Activated naive CD8-positive, alpha-beta T cell (primary cell): Measurements from ENCODE around the gene APOH.

ENCODE experiments used
- H3K27ac Mint-ChIP-seq: one replicate; pipeline ENCODE4 v1.8.0; 2021; ENCODE audit warnings: mixed read lengths
- H3K27me3 Mint-ChIP-seq: one replicate; pipeline ENCODE4 v1.8.0; 2021; ENCODE audit warnings: mixed read lengths
- H3K36me3 Mint-ChIP-seq: one replicate; pipeline ENCODE4 v1.8.0; 2021; ENCODE audit warnings: mixed read lengths
- H3K4me1 Mint-ChIP-seq: one replicate; pipeline ENCODE4 v1.8.0; 2021; ENCODE audit warnings: low read depth, mixed read lengths
- H3K4me3 Mint-ChIP-seq: one replicate; pipeline ENCODE4 v1.8.0; 2021; ENCODE audit warnings: mild to moderate bottlenecking, mixed read lengths
- H3K9me3 Mint-ChIP-seq: one replicate; pipeline ENCODE4 v1.8.0; 2021; ENCODE audit warnings: low read depth, mixed read lengths

APOH gene, protein sequence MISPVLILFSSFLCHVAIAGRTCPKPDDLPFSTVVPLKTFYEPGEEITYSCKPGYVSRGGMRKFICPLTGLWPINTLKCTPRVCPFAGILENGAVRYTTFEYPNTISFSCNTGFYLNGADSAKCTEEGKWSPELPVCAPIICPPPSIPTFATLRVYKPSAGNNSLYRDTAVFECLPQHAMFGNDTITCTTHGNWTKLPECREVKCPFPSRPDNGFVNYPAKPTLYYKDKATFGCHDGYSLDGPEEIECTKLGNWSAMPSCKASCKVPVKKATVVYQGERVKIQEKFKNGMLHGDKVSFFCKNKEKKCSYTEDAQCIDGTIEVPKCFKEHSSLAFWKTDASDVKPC

DNA sequence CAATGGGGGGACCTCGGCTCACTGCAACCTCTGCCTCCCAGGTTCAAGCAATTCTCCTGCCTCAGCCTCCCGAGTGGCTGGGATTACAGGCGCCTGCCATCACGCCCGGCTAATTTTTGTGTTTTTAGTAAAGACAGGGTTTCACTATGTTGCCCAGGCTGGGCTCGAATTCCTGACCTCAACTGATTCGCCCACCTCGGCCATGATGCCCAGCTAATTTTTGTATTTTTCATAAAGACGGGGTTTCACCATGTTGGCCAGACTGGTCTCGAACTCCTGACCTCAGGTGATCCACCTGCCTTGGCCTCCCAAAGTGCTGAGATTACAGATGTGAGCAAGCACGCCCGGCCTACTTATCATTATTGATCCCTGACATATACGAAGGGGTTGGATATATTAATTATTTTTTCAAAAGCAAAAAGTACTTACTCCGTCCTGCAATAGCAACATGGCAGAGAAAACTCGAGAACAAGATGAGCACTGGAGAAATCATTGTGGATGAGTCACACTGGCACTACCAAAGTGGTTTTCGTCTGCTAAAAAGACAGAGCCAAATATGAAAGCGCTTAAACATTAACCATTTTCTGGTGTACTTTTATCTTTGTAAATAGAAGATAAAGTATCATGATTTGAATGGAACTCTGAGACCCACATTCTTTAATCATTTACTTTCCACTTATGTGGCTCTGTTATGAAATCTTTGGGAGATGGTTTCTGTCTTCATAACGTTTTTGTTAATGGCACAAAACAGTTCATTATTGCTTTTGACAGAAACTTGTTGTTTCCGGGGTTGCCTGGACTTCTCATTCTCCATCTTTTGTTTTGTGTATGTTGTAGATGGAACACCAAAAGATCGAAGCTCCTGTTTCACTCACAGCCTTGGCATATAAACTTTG lies at the start of gene APOH:
Gene APOH (minus strand): TSS at position 529 of the 896 bp plus-strand sequence. CDS start 36 bp downstream, at position 493.
- Mint-ChIP-seq H3K4me3 (no peak within 1 kb of the TSS), H3K9me3 (no peaks in the 10 kb centered on the region), H3K4me1 (peaks cover 9% of the 10 kb centered on the region), H3K27ac (no peak within 1 kb of the TSS), H3K27me3 (no peaks in the 10 kb centered on the region), H3K36me3 (no peaks in the 10 kb centered on the region)

DNA sequence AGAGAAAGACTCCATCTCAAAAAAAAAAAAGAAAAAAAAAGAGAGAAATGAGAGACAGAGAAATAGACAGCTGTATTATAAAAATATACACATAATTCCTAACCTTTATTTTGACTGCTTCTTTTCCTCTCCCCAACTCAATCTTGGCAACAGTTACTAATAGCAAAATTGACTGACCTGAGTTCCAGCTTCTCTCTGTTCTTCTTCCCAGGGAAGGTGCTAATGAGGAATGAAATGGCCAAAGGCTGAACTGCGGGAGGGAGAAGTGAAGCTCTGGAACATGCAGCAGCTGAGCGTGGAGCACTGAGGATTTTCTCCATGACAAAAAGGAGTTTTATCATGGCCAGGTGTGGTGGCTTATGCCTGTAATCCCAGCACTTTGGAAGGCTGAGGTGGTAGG lies 48.0 kb upstream of the APOH start:
- H3K4me1 Mint-ChIP-seq, result peaks cover 5% of the 10 kb centered on the region
- no peaks in the 10 kb centered on the region for H3K9me3 Mint-ChIP-seq
- H3K27me3 Mint-ChIP-seq, result no peaks in the 10 kb centered on the region
- no peak overlapping the region for H3K4me3 Mint-ChIP-seq
- H3K27ac Mint-ChIP-seq, result no peak overlapping the region
- no peaks in the 10 kb centered on the region for H3K36me3 Mint-ChIP-seq

DNA sequence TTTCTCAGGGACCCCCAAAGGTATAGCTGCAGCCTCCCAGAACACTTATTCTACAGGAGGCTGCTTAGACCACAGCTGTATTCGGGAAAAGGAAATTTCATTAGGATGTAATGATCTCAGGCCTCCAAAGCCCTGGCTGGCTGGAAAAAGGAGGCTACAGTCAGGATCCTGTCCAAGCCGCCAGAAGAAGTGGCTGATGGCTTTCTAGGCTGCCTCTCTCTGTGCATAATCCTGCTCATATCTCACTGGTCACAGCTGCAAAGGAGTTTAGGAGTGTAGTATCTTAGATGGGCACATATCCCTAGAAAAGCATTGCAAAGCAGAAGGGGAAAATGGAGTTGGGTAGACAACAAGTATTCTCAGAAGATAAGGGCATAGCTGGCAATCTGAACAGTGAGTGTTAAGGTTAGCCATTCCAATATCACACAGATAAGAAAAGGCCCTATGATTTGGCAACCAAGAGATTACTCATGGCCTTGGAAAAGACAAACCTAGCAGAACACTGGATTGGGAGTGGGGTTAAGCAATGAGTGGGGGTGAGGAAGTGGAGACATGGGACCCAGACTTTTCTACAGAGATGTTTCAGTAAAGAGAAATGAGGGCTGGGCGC lies 47.2 kb upstream of the APOH start:
- Mint-ChIP-seq H3K4me3 (no peak overlapping the region), H3K27ac (no peak overlapping the region), H3K4me1 (peaks cover 5% of the 10 kb centered on the region), H3K9me3 (no peaks in the 10 kb centered on the region), H3K27me3 (no peaks in the 10 kb centered on the region), H3K36me3 (no peaks in the 10 kb centered on the region)

DNA sequence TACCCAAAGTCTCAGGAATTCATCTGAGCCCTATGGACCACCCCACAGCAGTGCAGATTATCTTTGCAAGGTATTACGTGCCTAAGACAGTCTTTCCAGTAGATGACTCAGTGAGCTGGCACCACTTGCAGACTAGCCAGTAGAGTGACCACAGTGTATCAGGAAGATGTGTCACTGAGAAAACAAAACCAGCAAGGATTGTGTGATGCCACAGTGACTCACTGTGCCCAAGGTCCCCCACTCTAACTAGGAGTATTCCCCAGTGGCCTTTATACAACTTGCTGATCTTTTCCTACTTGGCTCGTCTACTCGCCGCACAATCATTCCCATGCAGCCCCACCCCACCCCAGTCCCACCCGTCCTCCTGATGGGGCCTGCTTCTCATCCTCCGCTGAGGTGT lies 46.4 kb upstream of the APOH start:
- H3K27me3 Mint-ChIP-seq, result no peaks in the 10 kb centered on the region
- no peaks in the 10 kb centered on the region for H3K36me3 Mint-ChIP-seq
- no peak overlapping the region for H3K4me3 Mint-ChIP-seq
- H3K4me1 Mint-ChIP-seq, result peaks cover 5% of the 10 kb centered on the region
- no peak overlapping the region for H3K27ac Mint-ChIP-seq
- no peaks in the 10 kb centered on the region for H3K9me3 Mint-ChIP-seq

DNA sequence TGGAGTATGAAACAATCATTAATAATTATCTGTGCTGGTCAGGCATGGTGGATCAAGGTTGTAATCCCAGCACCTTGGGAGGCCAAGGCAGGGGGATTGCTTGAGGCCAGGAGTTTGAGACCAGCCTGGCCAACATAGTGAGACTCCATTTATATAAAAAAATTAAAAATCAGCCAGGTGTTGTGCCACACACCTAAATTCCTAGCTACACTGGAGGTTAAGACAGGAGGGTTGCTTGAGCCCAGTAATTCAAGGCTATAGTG lies 44.3 kb upstream of the APOH start:
- peaks cover 5% of the 10 kb centered on the region for H3K4me1 Mint-ChIP-seq
- no peaks in the 10 kb centered on the region for H3K9me3 Mint-ChIP-seq
- no peak overlapping the region for H3K27ac Mint-ChIP-seq
- no peaks in the 10 kb centered on the region for H3K36me3 Mint-ChIP-seq
- H3K4me3 Mint-ChIP-seq, result no peak overlapping the region
- H3K27me3 Mint-ChIP-seq, result no peaks in the 10 kb centered on the region

DNA sequence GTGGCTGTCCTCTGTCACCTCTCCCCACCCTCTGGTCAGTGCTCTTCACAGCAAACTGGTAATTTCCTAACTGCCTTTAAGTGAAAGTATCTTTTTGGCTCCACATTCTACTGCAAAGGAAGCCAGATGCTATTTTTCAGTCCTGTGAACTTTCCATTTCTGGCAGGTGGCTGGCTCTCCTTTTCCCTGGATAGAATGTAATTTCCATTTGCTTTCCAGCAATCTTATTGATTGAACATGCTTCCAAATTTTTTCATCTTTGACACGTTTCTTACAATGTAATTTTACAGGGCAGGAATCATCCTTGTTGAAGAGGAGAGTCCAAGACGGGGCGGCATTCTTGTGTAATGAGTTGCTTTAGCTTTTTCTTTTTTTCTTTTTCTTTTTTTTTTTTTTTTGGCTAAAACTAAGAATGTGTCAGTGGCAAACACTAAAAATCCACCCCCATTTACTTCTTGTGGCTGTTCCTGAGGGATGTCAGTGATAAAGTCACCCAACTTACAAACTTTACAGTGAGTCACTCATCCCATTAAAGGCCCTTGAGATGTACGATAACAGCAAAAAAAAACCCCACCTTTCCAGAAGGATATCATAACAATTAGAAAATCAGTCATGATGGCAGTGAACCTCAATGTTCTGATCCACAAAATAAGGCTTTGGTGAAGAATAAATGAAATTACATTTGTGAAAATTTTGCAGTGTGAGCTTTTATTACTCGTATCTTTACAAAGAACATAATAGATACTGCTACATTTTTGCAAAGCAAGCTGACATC lies 43.8 kb upstream of the APOH start:
- no peaks in the 10 kb centered on the region for H3K36me3 Mint-ChIP-seq
- no peak overlapping the region for H3K4me3 Mint-ChIP-seq
- H3K9me3 Mint-ChIP-seq, result no peaks in the 10 kb centered on the region
- H3K4me1 Mint-ChIP-seq, result peaks cover 5% of the 10 kb centered on the region
- no peak overlapping the region for H3K27ac Mint-ChIP-seq
- no peaks in the 10 kb centered on the region for H3K27me3 Mint-ChIP-seq

DNA sequence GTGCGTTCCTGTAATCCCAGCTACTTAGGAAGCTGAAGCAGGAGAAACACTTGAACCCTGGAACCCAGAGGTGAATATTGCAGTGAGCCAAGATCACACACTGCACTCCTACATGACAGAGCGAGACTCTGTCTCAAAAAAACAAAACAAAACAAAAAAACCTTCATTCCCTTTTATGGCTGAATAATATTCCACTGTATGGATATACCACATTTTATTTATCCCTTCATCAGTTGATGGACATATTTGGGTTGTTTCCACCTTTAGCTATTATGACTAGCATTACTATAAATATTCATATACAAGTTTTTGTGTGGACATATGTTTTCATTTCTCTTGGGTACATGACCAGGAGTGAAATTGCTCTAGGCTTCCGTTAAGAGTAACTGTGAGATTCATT lies 42.3 kb upstream of the APOH start:
- Mint-ChIP-seq H3K27ac (no peak overlapping the region), H3K27me3 (no peaks in the 10 kb centered on the region), H3K36me3 (no peaks in the 10 kb centered on the region)

DNA sequence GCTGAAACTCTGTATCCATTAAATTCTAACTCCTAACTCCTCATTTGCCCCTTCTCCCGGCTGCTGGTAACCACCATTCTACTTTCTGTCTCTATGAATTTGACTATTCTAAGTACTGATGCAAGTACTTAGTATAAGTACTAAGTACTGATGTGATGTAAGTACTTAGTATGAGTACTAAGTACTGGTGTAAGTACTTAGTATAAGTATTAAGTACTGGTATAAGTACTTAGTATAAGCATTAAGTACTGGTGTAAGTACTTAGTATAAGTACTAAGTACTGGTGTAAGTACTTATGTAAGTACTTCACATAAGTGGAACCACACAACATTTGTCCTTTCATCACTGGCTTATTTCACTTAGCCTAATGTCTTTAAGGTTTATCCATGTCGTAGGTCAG lies 40.9 kb upstream of the APOH start:
- Mint-ChIP-seq H3K36me3 (no peaks in the 10 kb centered on the region), H3K27me3 (no peaks in the 10 kb centered on the region), H3K4me1 (peaks cover 1% of the 10 kb centered on the region), H3K9me3 (no peaks in the 10 kb centered on the region), H3K4me3 (no peak overlapping the region), H3K27ac (no peak overlapping the region)

More for the DNA sequence above, 42.3 kb upstream of the APOH start:
- no peaks in the 10 kb centered on the region for H3K9me3 Mint-ChIP-seq
- peaks cover 5% of the 10 kb centered on the region for H3K4me1 Mint-ChIP-seq
- H3K4me3 Mint-ChIP-seq, result no peak overlapping the region

DNA sequence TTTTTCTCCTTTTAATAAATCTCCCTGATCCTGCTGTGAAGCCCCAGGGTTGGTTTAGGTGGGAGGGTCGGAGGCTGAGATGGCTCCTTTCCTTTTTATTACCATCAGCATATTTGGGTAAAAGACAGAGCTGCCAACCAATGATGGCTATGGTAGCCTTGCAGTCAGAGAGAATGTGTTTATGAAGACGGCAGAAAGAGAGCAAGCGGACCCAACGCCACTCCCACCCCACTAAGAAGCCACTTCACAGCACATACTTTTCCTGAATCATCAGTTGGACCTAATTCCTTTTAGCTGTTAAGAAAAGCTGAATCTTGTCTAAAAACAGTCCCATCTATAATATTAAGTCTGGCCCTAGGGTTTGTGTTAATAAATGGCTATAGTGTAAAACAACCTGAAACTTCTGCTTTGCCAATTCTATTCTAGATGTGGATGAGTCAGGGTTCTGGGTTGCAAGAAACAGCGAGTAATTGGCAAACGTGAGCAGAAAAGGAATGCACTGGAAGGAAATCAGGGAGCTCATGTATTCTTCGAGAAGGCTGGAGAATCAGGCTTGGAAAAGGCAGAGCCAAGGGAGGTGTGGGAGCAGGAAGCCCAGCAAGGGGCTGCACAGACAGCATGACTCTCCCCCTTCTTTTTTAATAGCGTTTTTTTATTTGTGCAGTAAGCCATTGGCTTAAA lies 39.2 kb upstream of the APOH start:
- Mint-ChIP-seq H3K4me3 (no peak overlapping the region), H3K27ac (no peak overlapping the region), H3K36me3 (peaks cover 4% of the 10 kb centered on the region), H3K9me3 (peaks cover 8% of the 10 kb centered on the region), H3K4me1 (peaks cover 4% of the 10 kb centered on the region), H3K27me3 (no peaks in the 10 kb centered on the region)

DNA sequence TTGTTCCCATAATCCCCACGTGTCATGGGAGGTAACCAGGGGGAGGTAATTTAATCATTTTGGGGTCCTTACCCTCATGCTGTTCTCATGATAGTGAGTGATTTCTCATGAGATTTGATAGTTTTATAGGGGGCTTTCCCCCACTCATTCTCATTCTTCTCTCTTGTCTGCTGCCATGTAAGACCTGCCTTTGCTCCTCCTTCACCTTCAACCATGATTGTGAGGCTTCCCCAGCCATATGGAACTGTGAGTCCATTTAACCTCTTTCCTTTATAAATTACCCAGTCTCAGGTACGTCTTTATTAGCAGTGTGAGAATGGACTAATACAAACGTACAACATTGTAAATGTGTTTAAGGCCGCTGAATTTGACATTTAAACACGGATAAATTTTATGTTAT lies 35.5 kb upstream of the APOH start:
- H3K27me3 Mint-ChIP-seq, result no peaks in the 10 kb centered on the region
- peaks cover 4% of the 10 kb centered on the region for H3K36me3 Mint-ChIP-seq
- H3K4me3 Mint-ChIP-seq, result no peak overlapping the region
- peaks cover 7% of the 10 kb centered on the region for H3K4me1 Mint-ChIP-seq
- H3K9me3 Mint-ChIP-seq, result peaks cover 8% of the 10 kb centered on the region
- no peak overlapping the region for H3K27ac Mint-ChIP-seq

DNA sequence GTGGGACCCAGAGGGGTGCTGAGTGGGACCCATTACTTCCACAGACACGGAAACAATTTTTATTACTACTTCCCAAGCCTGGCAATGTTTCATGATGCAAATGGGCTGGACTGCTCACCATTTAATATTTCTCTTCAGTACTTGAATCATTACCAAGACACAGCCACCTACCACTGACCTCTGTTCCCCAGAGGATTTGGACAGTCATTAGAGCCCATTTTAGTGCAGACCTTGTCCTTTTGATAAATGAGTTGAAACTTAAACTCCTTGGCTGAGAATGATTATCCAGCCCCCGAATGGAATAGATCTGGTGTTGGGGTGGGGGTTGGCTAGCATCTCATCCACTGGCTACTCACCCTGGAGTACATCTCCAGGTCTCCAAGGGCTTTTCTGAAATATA lies 33.6 kb upstream of the APOH start:
- Mint-ChIP-seq H3K36me3 (peaks cover 4% of the 10 kb centered on the region), H3K4me3 (no peak overlapping the region), H3K9me3 (peaks cover 8% of the 10 kb centered on the region), H3K27ac (no peak overlapping the region), H3K27me3 (no peaks in the 10 kb centered on the region), H3K4me1 (peaks cover 7% of the 10 kb centered on the region)

DNA sequence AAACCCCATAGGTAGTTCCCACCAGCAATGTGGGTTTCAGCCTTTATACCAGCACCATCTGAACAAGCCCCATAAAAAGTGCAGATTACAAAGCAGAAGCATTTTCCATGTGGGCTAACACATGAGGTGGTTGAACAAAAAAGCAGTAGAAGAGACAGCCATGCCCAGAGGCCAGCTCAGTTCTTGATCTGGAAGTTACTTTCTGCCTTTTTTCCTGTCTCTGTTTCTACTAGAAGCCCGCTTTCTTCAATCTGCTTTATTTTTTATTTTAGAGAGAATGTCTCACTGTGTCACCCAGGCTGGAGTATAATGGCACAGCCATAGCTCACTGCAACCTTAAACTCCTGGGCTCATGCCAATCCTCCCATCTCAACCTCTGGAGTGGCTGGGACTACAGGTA lies 31.5 kb upstream of the APOH start:
- Mint-ChIP-seq H3K27ac (no peak overlapping the region), H3K4me1 (peaks cover 14% of the 10 kb centered on the region), H3K4me3 (no peak overlapping the region), H3K27me3 (no peaks in the 10 kb centered on the region), H3K9me3 (peaks cover 8% of the 10 kb centered on the region), H3K36me3 (peaks cover 4% of the 10 kb centered on the region)

DNA sequence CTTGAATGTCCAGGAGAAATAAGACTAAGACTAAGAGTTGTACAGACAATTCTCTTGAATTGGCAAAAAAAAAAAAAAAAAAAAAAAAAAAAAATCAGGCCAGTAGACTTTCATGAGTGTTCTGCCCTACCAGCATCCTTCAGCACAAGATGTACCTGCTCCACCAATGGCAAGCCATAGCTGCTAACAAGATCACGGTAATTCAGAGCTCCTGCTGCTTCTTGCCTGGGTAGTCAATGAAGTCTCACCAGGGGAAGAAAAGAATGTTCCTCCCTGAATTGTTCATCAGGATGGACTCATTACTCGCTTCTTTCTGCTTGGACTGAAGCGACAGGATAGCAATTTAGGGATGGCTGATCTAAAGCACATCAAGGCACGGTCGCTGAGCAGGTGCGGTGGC lies 31.1 kb upstream of the APOH start:
- H3K4me1 Mint-ChIP-seq, result peaks cover 18% of the 10 kb centered on the region
- H3K27ac Mint-ChIP-seq, result no peak overlapping the region
- peaks cover 8% of the 10 kb centered on the region for H3K9me3 Mint-ChIP-seq
- H3K27me3 Mint-ChIP-seq, result no peaks in the 10 kb centered on the region
- H3K36me3 Mint-ChIP-seq, result peaks cover 4% of the 10 kb centered on the region
- H3K4me3 Mint-ChIP-seq, result no peak overlapping the region

DNA sequence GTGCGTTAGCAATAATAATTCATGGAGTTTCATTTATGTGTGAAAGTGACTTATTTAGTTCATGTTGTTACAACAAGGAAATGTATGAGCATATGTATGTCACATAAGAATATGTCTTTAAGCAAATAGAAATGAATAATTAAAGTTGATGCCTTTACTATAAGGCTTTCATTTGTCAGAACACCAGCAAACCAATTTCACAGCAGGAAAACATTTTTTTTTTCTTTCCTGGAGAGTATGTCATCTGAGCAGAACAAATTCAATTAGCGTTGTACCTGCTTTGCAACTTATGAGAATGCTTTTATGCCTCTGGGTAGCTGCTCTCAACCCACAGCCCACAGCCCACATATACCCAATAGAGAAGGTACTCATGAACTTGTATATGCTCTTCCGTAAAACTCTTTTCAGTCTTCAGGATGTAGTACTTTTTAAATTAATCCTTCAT lies 26.3 kb upstream of the APOH start:
- peak overlapping the region; percentile 40 for H3K4me3 Mint-ChIP-seq
- peak overlapping the region; percentile 90 for H3K27ac Mint-ChIP-seq
- peaks cover 24% of the 10 kb centered on the region for H3K4me1 Mint-ChIP-seq
- no peaks in the 10 kb centered on the region for H3K9me3 Mint-ChIP-seq
- H3K36me3 Mint-ChIP-seq, result no peaks in the 10 kb centered on the region
- H3K27me3 Mint-ChIP-seq, result no peaks in the 10 kb centered on the region
